B cell (primary cell): ENCODE data around the gene PRR11. TPM values are rescaled to one million over a fixed set of nuclear protein-coding genes. Genes with fewer than 3 reads are reported as not detected.
"Not testable (repeated sequence)": the region's sequence is repeated elsewhere in the genome, so short reads cannot be mapped to it uniquely, and the experiment has no call there.

ENCODE experiments used
- ATAC-seq: fragments of 200-7000 bp; cut with Tn5 transposase; one replicate; pipeline ENCODE4 v1.10.0; 2021; ENCODE audit warnings: low read depth, mild to moderate bottlenecking, moderate number of reproducible peaks, moderate library complexity
- CTCF ChIA-PET: fragments of 350-600 bp; sonication (Branson Sonifier 250); formaldehyde crosslinking; loops from one replicate; lab custom pipeline; 2021; ENCODE audit warnings: antibody characterized with exemption, inconsistent platforms; lab: Charles Lee
- POLR2A ChIA-PET: fragments of 350-600 bp; sonication (Branson Sonifier 250); formaldehyde crosslinking; loops from one replicate; lab custom pipeline; 2021; ENCODE audit warnings: antibody characterized with exemption; lab: Charles Lee
- DNase-seq: peaks from one replicate; pipeline ENCODE4 v3.0.0; 2013
- H2AFZ ChIP-seq: 2 replicates; pipeline ENCODE4 v1.6.1; 2012; ENCODE audit warnings: mild to moderate bottlenecking, low read depth, low read length; ENCODE audit not compliant: insufficient read depth, poor library complexity, severe bottlenecking
- H3K27ac ChIP-seq, 2 donors: 1 replicate in 1 of 2; 2 replicates in 1 of 2; pipeline ENCODE4 v1.5.1; 2012 to 2013; ENCODE audit warnings: low read length in 2 of 2, mild to moderate bottlenecking in 2 of 2, moderate library complexity in 1 of 2
- H3K27me3 ChIP-seq, 4 experiments: fragments of 200-600 bp in 1 of 4; sonication (generic) in 1 of 4; replicated peaks in 1 of 4; 1 replicate in 2 of 4; 2 replicates in 2 of 4; pipeline versions ENCODE4 v1.6.1 to v1.7.0; 2013 to 2016; ENCODE audit warnings: low read length in 3 of 4, mild to moderate bottlenecking in 2 of 4, mixed read lengths in 1 of 4, moderate library complexity in 1 of 4; ENCODE audit not compliant: insufficient read depth in 4 of 4, control insufficient read depth in 3 of 4; ENCODE audit errors: control extremely low read depth in 1 of 4
- H3K36me3 ChIP-seq, 2 experiments: replicated peaks in 1 of 2; 1 replicate in 1 of 2; 2 replicates in 1 of 2; pipeline versions ENCODE4 v1.6.1 to v1.7.1; 2013; ENCODE audit warnings: low read length in 1 of 2; ENCODE audit not compliant: insufficient read depth in 2 of 2, control insufficient read depth in 1 of 2; ENCODE audit errors: control extremely low read depth in 1 of 2, extremely low read depth in 1 of 2
- H3K4me1 ChIP-seq, 2 donors: fragments of 200-600 bp in 1 of 2; sonication (generic) in 1 of 2; 1 replicate in 1 of 2; 2 replicates in 1 of 2; pipeline versions ENCODE4 v1.5.1 to v1.6.1; 2013 to 2017; ENCODE audit warnings: low read length in 2 of 2; ENCODE audit not compliant: control insufficient read depth in 2 of 2, insufficient read depth in 2 of 2
- H3K4me2 ChIP-seq: replicated peaks from 2 replicates; pipeline ENCODE3; 2012; ENCODE audit warnings: mild to moderate bottlenecking, low read depth, low read length; ENCODE audit not compliant: poor library complexity, severe bottlenecking
- H3K4me3 ChIP-seq, 5 experiments: fragments of 200-600 bp in 1 of 5; sonication (generic) in 1 of 5; 1 replicate in 3 of 5; 2 replicates in 2 of 5; pipeline versions ENCODE4 v1.5.1 to v1.7.0; 2011 to 2016; ENCODE audit warnings: low read length in 4 of 5, mild to moderate bottlenecking in 4 of 5, low read depth in 2 of 5, control low read depth in 1 of 5, moderate library complexity in 1 of 5; ENCODE audit not compliant: insufficient read depth in 1 of 5; ENCODE audit errors: control extremely low read depth in 1 of 5, extremely low read depth in 1 of 5
- H3K79me2 ChIP-seq: fragments of 200-600 bp; sonication (generic); one replicate; pipeline ENCODE4 v1.6.0; 2016; ENCODE audit warnings: low read length; ENCODE audit not compliant: control insufficient read depth, insufficient read depth
- H3K9ac ChIP-seq: fragments of 200-600 bp; sonication (generic); 2 replicates; pipeline ENCODE4 v1.6.1; 2017; ENCODE audit warnings: mild to moderate bottlenecking, low read length, moderate library complexity
- H3K9me3 ChIP-seq, 3 donors: one replicate each; pipeline versions ENCODE4 v1.6.1 to v1.7.1; 2013; ENCODE audit warnings: low read length in 2 of 3; ENCODE audit not compliant: control insufficient read depth in 2 of 3, insufficient read depth in 1 of 3; ENCODE audit errors: control extremely low read depth in 1 of 3
- H4K20me1 ChIP-seq: 2 replicates; pipeline ENCODE4 v1.6.0; 2012; ENCODE audit warnings: mild to moderate bottlenecking, low read length; ENCODE audit not compliant: insufficient read depth, control insufficient read depth, poor library complexity, severe bottlenecking
- H3K27ac Mint-ChIP-seq: one replicate; pipeline ENCODE4 v1.8.0; 2021; ENCODE audit warnings: mixed read lengths
- H3K27me3 Mint-ChIP-seq: one replicate; pipeline ENCODE4 v1.8.0; 2021; ENCODE audit warnings: mixed read lengths
- H3K4me1 Mint-ChIP-seq: one replicate; pipeline ENCODE4 v1.8.0; 2021; ENCODE audit warnings: mixed read lengths
- H3K4me3 Mint-ChIP-seq: one replicate; pipeline ENCODE4 v1.8.0; 2021; ENCODE audit warnings: mixed read lengths
- H3K9me3 Mint-ChIP-seq: one replicate; pipeline ENCODE4 v1.8.0; 2022; ENCODE audit warnings: mixed read lengths; ENCODE audit not compliant: insufficient read depth
- EZH2 ChIP-seq: IDR thresholded peaks from 2 replicates; pipeline ENCODE4 v1.6.1; 2012; ENCODE audit warnings: borderline replicate concordance, low read depth, mild to moderate bottlenecking, moderate library complexity, low read length; ENCODE audit not compliant: insufficient read depth, poor library complexity, severe bottlenecking
- WGBS: methylation state at CpG from one replicate; pipeline ENCODE4 v1.1.5; 2013; ENCODE audit warnings: missing lambda C conversion rate; ENCODE audit not compliant: insufficient coverage; 5-methylcytosine and 5-hydroxymethylcytosine counted together
- intact Hi-C: fragments of 100-400 bp; cut with micrococcal nuclease; formaldehyde crosslinking; loops from one replicate; pipeline ENCODE4 v1.10.0; 2022
- polyA plus RNA-seq: library from polyadenylated mRNA; depleted of rRNA; stranded (reverse); fragments of >200 nt; gene quantifications from 2 replicates; pipeline ENCODE4 v1.2.3, GENCODE V29; 2012
- total RNA-seq, 2 donors: library from RNA; stranded (reverse); fragments of 120-200 nt in 1 of 2; gene quantifications; 1 replicate in 1 of 2; 2 replicates in 1 of 2; pipeline versions ENCODE4 v1.2.3 to v1.2.4, GENCODE V29; 2013 to 2022
- TF ChIP-seq, protein P1 (sequence below): fragments of 200-600 bp; IDR thresholded peaks from one replicate; pipeline ENCODE4 v1.8.0; 2022; ENCODE audit warnings: antibody characterized with exemption, mild to moderate bottlenecking

Gene PRR11
- total and polyA plus RNA-seq, 2 donors (not counting 1 experiment from before 2014, with no cell fraction given) = 1.2 to 1.5 TPM

DNA sequence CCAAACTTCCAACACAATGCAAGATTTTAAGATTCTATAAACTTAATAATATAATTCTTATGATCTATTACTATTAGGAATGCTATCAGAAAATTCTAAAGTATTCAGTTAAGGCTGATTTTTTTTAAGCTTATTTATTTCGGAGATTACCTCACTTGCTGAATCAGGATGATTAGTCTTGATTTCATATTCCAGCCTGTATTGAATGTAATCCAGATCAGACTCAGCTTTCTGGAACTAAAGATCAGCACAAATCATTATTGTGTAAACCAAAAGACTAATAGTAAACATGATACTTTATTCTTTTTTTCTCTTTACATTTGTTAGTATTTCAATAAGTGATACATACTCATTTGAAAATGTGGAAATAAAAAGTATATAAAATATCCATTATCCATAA is 24.4 kb upstream of the PRR11 start:
- POLR2A ChIA-PET = no interaction called here
- no peaks in the 10 kb centered on the region for H3K9me3 Mint-ChIP-seq

DNA sequence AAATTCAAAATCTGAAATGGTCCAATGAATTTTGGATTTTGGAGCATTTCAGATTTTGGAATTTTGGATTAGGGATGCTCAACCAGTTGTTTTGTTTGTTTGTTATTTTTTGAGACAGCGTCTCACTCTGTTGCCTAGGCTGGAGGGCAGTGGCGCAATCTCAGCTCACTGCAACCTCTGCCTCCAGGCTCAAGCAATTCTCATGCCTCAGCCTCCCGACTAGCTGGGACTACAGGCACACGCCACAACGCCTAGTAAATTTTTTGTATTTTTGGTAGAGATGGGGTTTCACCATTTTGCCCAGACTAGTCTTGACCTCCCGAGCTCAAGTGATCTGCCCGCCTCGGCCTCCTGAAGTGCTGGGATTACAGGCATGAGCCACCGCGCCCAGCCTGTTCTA is 17.2 kb upstream of the PRR11 start:
- peaks cover 77% of the 10 kb centered on the region for H3K79me2 ChIP-seq
- POLR2A ChIA-PET, H3K4me2 ChIP-seq, H3K4me3 ChIP-seq, H3K9me3 ChIP-seq, intact Hi-C loops, H3K9ac ChIP-seq, H3K27ac Mint-ChIP-seq, DNase-seq, H3K36me3 ChIP-seq, H4K20me1 ChIP-seq, H3K4me1 ChIP-seq, H3K27me3 Mint-ChIP-seq, H3K9me3 Mint-ChIP-seq, H3K27ac ChIP-seq, H2AFZ ChIP-seq, H3K4me3 Mint-ChIP-seq, CTCF ChIA-PET, H3K27me3 ChIP-seq, ATAC-seq, H3K4me1 Mint-ChIP-seq: not testable (repeated sequence)
- WGBS = 93% methylated on average over 2 of the region's 10 CpGs

More for the DNA sequence above, 24.4 kb upstream of the PRR11 start:
- ATAC-seq (no peak), DNase-seq (no peak)
- Mint-ChIP-seq H3K4me3 (no peak overlapping the region), H3K4me1 (no peaks in the 10 kb centered on the region), H3K27me3 (no peaks in the 10 kb centered on the region), H3K27ac (no peak overlapping the region)
- Histone ChIP-seq H3K9me3 (no peaks in the 10 kb centered on the region), H3K4me2 (no peak overlapping the region), H3K36me3 (peaks cover 2% of the 10 kb centered on the region in 2 experiments), H2AFZ (no peak overlapping the region), H4K20me1 (no peaks in the 10 kb centered on the region), H3K4me3 (no peak overlapping the region), H3K4me1 (no peaks in the 10 kb centered on the region), H3K9ac (no peak overlapping the region), H3K27me3 (no peaks in the 10 kb centered on the region), H3K79me2 (peaks cover 25% of the 10 kb centered on the region), H3K27ac (no peak overlapping the region)
- CTCF ChIA-PET = no interaction called here
- TF ChIP-seq, protein P1, sequence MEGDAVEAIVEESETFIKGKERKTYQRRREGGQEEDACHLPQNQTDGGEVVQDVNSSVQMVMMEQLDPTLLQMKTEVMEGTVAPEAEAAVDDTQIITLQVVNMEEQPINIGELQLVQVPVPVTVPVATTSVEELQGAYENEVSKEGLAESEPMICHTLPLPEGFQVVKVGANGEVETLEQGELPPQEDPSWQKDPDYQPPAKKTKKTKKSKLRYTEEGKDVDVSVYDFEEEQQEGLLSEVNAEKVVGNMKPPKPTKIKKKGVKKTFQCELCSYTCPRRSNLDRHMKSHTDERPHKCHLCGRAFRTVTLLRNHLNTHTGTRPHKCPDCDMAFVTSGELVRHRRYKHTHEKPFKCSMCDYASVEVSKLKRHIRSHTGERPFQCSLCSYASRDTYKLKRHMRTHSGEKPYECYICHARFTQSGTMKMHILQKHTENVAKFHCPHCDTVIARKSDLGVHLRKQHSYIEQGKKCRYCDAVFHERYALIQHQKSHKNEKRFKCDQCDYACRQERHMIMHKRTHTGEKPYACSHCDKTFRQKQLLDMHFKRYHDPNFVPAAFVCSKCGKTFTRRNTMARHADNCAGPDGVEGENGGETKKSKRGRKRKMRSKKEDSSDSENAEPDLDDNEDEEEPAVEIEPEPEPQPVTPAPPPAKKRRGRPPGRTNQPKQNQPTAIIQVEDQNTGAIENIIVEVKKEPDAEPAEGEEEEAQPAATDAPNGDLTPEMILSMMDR = no peak
- no peak for TF ChIP-seq EZH2
- intact Hi-C loops = no loop called here
- no CpG with 5 or more reads among the region's 1 CpG for WGBS
